Fibroblast of lung (primary cell): ENCODE data around the gene SOX1. TPM values are rescaled to one million over a fixed set of nuclear protein-coding genes. Genes with fewer than 3 reads are reported as not detected.

Experiments
- DNase-seq, 2 donors: peaks; one replicate each; pipeline versions ENCODE4 v3.0.0 to v3.0.0-alpha.2; 2010; ENCODE audit warnings: low read depth in 2 of 2
- H2AFZ ChIP-seq: 2 replicates; pipeline ENCODE4 v1.5.1; 2012; ENCODE audit warnings: low read length, control low read depth, inconsistent platforms
- H3K27ac ChIP-seq: 2 replicates; pipeline ENCODE4 v1.5.1; 2011; ENCODE audit warnings: low read length, control low read depth; ENCODE audit not compliant: insufficient read depth
- H3K27me3 ChIP-seq: 2 replicates; pipeline ENCODE4 v1.5.1; 2011; ENCODE audit warnings: mild to moderate bottlenecking, low read length; ENCODE audit not compliant: control insufficient read depth, insufficient read depth
- H3K36me3 ChIP-seq: 2 replicates; pipeline ENCODE4 v1.5.1; 2011; ENCODE audit warnings: low read length; ENCODE audit not compliant: control insufficient read depth, insufficient read depth
- H3K4me1 ChIP-seq: 2 replicates; pipeline ENCODE4 v1.5.1; 2011; ENCODE audit warnings: low read length; ENCODE audit not compliant: control insufficient read depth, insufficient read depth; ENCODE audit errors: extremely low read depth
- H3K4me2 ChIP-seq: 2 replicates; pipeline ENCODE4 v1.5.1; 2011; ENCODE audit warnings: low read length, control low read depth; ENCODE audit not compliant: insufficient read depth; ENCODE audit errors: extremely low read depth
- H3K4me3 ChIP-seq, 4 experiments: fragments of 200-600 bp in 1 of 4; sonication (generic) in 1 of 4; replicated peaks in 1 of 4; 2 replicates each; pipeline ENCODE4 v1.5.1; 2011 to 2016; ENCODE audit warnings: low read length in 4 of 4, low read depth in 3 of 4, mild to moderate bottlenecking in 3 of 4, control low read depth in 2 of 4, inconsistent platforms in 1 of 4, mixed read lengths in 1 of 4; ENCODE audit not compliant: insufficient read depth in 1 of 4; ENCODE audit errors: control extremely low read depth in 1 of 4
- H3K79me2 ChIP-seq: 2 replicates; pipeline ENCODE4 v1.5.1; 2012; ENCODE audit warnings: mild to moderate bottlenecking, low read length, inconsistent platforms; ENCODE audit not compliant: control insufficient read depth, insufficient read depth
- H3K9ac ChIP-seq: 2 replicates; pipeline ENCODE4 v1.5.1; 2011; ENCODE audit warnings: mild to moderate bottlenecking, low read length, control low read depth; ENCODE audit not compliant: insufficient read depth
- H3K9me3 ChIP-seq: 2 replicates; pipeline ENCODE4 v1.5.1; 2012; ENCODE audit warnings: low read depth, low read length; ENCODE audit not compliant: control insufficient read depth, insufficient read depth
- H4K20me1 ChIP-seq: 2 replicates; pipeline ENCODE4 v1.5.1; 2011; ENCODE audit warnings: low read length; ENCODE audit not compliant: control insufficient read depth, insufficient read depth; ENCODE audit errors: extremely low read depth
- CTCF ChIP-seq, 2 donors: IDR thresholded peaks in 1 of 2; conservative IDR thresholded peaks in 1 of 2; 1 replicate in 1 of 2; 2 replicates in 1 of 2; pipeline ENCODE4 v1.5.1; 2011 to 2012; ENCODE audit warnings: low read length in 2 of 2, control low read depth in 1 of 2, inconsistent platforms in 1 of 2, low read depth in 1 of 2, mild to moderate bottlenecking in 1 of 2
- EZH2 ChIP-seq: IDR thresholded peaks from 2 replicates; pipeline ENCODE4 v1.5.1; 2012; ENCODE audit warnings: low read length, control low read depth, mild to moderate bottlenecking; ENCODE audit errors: missing control alignments
- polyA plus RNA-seq, 2 donors: library from polyadenylated mRNA; depleted of rRNA in 1 of 2; stranded (reverse) in 1 of 2; unstranded in 1 of 2; fragments of >200 nt; gene quantifications; 2 replicates each; pipeline ENCODE4 v1.2.1, GENCODE V29; 2011 to 2012; ENCODE audit warnings: missing spikeins in 1 of 2
- total RNA-seq: library from RNA; depleted of rRNA; stranded (reverse); fragments of >200 nt; gene quantifications from 2 replicates; pipeline ENCODE4 v1.2.1, GENCODE V29; 2014

Gene SOX1
- total and polyA plus RNA-seq, 2 donors (not counting 1 experiment from before 2014, with no cell fraction given): not detected

- H3K27me3 ChIP-seq: no peaks in the 10 kb centered on the region
- H3K36me3 ChIP-seq: no peaks in the 10 kb centered on the region
- H3K4me2 ChIP-seq: no peak overlapping the region
- no peak overlapping the region for H3K4me3 ChIP-seq
- no peak overlapping the region for H3K27ac ChIP-seq
- DNase-seq: no peak
- no peaks in the 10 kb centered on the region for H3K9me3 ChIP-seq
- H3K79me2 ChIP-seq: no peaks in the 10 kb centered on the region
- H3K4me1 ChIP-seq: no peaks in the 10 kb centered on the region
- H2AFZ ChIP-seq: no peak overlapping the region
- no peak overlapping the region for H3K9ac ChIP-seq
- no peaks in the 10 kb centered on the region for H4K20me1 ChIP-seq
- TF ChIP-seq CTCF (conservative IDR thresholded peaks at IDR 0.05 in 1 of 2, IDR thresholded peaks at IDR 0.05 in 1 of 2; ENCODE audit: low read depth in 1 of 2, low read length in 2 of 2) (no peak), EZH2 (no peak)
Observed at GRCh38 chr13:112101360-112101930, 34.5 kb downstream of the SOX1 start.

- no peak for TF ChIP-seq EZH2
- TF ChIP-seq CTCF (conservative IDR thresholded peaks at IDR 0.05 in 1 of 2, IDR thresholded peaks at IDR 0.05 in 1 of 2; ENCODE audit: low read depth in 1 of 2, low read length in 2 of 2): no peak
- Histone ChIP-seq H3K36me3 (no peaks in the 10 kb centered on the region), H3K79me2 (no peaks in the 10 kb centered on the region), H3K4me3 (no peak overlapping the region), H3K27ac (no peak overlapping the region), H2AFZ (no peak overlapping the region), H3K9ac (no peak overlapping the region), H3K4me2 (no peak overlapping the region), H3K4me1 (no peaks in the 10 kb centered on the region), H3K27me3 (no peaks in the 10 kb centered on the region), H4K20me1 (no peaks in the 10 kb centered on the region), H3K9me3 (no peaks in the 10 kb centered on the region)
- DNase-seq: no peak
Observed at GRCh38 chr13:112102243-112102642, 35.3 kb downstream of the SOX1 start.

GRCh38 chr13:112103260-112103838 lies 36.4 kb downstream of the SOX1 start:
- Histone ChIP-seq H3K4me3 (no peak overlapping the region), H3K4me1 (no peaks in the 10 kb centered on the region), H3K4me2 (no peak overlapping the region), H3K27ac (no peak overlapping the region), H3K9ac (no peak overlapping the region), H3K27me3 (no peaks in the 10 kb centered on the region), H3K79me2 (no peaks in the 10 kb centered on the region), H3K36me3 (no peaks in the 10 kb centered on the region), H3K9me3 (no peaks in the 10 kb centered on the region), H2AFZ (no peak overlapping the region), H4K20me1 (no peaks in the 10 kb centered on the region)
- TF ChIP-seq EZH2: no peak
- no peak for TF ChIP-seq CTCF (conservative IDR thresholded peaks at IDR 0.05 in 1 of 2, IDR thresholded peaks at IDR 0.05 in 1 of 2; ENCODE audit: low read depth in 1 of 2, low read length in 2 of 2)
- DNase-seq: no peak
